ENCODE measurements around the gene MRPS16.

Gene MRPS16

DNA sequence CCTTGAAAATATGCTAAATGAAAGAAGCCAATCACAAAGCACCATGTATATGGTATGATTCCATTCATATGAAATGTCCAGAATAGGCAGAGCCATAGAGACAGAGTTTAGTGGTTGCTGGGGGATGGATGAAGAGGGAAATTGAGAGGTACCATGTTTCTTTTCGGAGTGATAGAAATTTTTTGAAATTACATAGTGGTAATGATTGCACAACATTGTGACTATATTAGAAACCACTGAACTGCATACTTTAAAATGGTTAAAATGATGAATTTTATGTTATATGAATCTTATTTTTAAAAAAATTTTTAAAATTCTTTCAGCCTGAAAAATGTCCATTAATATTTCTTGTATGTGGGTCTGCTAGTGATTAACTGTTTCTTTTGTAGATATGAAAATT, 31.5 kb downstream of the MRPS16 start:
- H3F3A ChIP-seq (ENCODE audit: insufficient read depth), result no peaks in the 10 kb centered on the region

DNA sequence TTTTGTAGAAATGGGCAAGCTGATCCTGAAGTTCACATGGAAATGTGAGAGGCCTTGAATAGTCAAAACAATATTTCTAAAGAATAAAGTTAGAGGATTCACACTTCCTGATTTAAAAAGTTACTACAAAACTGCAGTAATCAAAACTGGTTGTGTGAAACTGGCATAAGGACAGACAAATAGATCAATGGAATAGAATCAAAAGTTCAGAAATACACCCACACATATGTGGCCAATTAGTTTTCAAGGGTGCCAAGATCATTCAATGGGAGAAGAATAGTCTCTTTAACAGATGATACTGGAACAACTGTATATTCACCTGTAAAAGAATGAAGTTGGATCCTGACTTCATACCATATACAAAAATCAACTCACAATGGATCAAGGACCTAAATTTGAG, 33.1 kb downstream of the MRPS16 start:
- Histone ChIP-seq H3K9me2 (replicated peaks; ENCODE audit: insufficient read depth, low read length) (no peaks in the 10 kb centered on the region), H3F3A (ENCODE audit: insufficient read depth) (no peaks in the 10 kb centered on the region), H3K79me2 (ENCODE audit: insufficient read depth, low read length) (no peaks in the 10 kb centered on the region), H3K4me2 (ENCODE audit: low read depth, low read length, poor library complexity, severe bottlenecking) (no peak overlapping the region), H3K9ac (ENCODE audit: low read length) (no peak overlapping the region), H2AFZ (ENCODE audit: low read depth, low read length, severe bottlenecking) (no peak overlapping the region), H3K36me3 (ENCODE audit: low read length) (peaks cover 5% of the 10 kb centered on the region; the same call in 1 of the 2 replicates), H3K27ac (ENCODE audit: low read depth, low read length) (no peak overlapping the region), H3K4me3 (ENCODE audit: insufficient read depth, low read length, poor library complexity, severe bottlenecking) (no peak overlapping the region), H4K20me1 (ENCODE audit: low read depth, low read length) (no peaks in the 10 kb centered on the region), H3K27me3 (ENCODE audit: low read length) (no peaks in the 10 kb centered on the region), H3K9me3 (ENCODE audit: insufficient read depth, low read length) (no peaks in the 10 kb centered on the region)
- TF ChIP-seq, protein P1, sequence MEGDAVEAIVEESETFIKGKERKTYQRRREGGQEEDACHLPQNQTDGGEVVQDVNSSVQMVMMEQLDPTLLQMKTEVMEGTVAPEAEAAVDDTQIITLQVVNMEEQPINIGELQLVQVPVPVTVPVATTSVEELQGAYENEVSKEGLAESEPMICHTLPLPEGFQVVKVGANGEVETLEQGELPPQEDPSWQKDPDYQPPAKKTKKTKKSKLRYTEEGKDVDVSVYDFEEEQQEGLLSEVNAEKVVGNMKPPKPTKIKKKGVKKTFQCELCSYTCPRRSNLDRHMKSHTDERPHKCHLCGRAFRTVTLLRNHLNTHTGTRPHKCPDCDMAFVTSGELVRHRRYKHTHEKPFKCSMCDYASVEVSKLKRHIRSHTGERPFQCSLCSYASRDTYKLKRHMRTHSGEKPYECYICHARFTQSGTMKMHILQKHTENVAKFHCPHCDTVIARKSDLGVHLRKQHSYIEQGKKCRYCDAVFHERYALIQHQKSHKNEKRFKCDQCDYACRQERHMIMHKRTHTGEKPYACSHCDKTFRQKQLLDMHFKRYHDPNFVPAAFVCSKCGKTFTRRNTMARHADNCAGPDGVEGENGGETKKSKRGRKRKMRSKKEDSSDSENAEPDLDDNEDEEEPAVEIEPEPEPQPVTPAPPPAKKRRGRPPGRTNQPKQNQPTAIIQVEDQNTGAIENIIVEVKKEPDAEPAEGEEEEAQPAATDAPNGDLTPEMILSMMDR (IDR thresholded peaks at IDR 0.05; ENCODE audit: insufficient read depth, low read length, poor library complexity, severe bottlenecking), result no peak

More for the DNA sequence above, 31.5 kb downstream of the MRPS16 start:
- Histone ChIP-seq H3K27me3 (ENCODE audit: low read length) (no peaks in the 10 kb centered on the region), H3K27ac (ENCODE audit: low read depth, low read length) (no peak overlapping the region), H3K9me2 (replicated peaks; ENCODE audit: insufficient read depth, low read length) (no peaks in the 10 kb centered on the region), H3K9me3 (ENCODE audit: insufficient read depth, low read length) (no peaks in the 10 kb centered on the region), H2AFZ (ENCODE audit: low read depth, low read length, severe bottlenecking) (no peak overlapping the region), H3K79me2 (ENCODE audit: insufficient read depth, low read length) (no peaks in the 10 kb centered on the region), H3K4me2 (ENCODE audit: low read depth, low read length, poor library complexity, severe bottlenecking) (no peak overlapping the region), H3K36me3 (ENCODE audit: low read length) (peaks cover 5% of the 10 kb centered on the region; the same call in 1 of the 2 replicates), H4K20me1 (ENCODE audit: low read depth, low read length) (no peaks in the 10 kb centered on the region), H3K9ac (ENCODE audit: low read length) (no peak overlapping the region), H3K4me3 (ENCODE audit: insufficient read depth, low read length, poor library complexity, severe bottlenecking) (no peak overlapping the region)
- TF ChIP-seq, protein P1 (IDR thresholded peaks at IDR 0.05; ENCODE audit: insufficient read depth, low read length, poor library complexity, severe bottlenecking), result no peak
- no peak for TF ChIP-seq EZH2phosphoT487 (conservative IDR thresholded peaks at IDR 0.05; ENCODE audit: low read length)

DNA sequence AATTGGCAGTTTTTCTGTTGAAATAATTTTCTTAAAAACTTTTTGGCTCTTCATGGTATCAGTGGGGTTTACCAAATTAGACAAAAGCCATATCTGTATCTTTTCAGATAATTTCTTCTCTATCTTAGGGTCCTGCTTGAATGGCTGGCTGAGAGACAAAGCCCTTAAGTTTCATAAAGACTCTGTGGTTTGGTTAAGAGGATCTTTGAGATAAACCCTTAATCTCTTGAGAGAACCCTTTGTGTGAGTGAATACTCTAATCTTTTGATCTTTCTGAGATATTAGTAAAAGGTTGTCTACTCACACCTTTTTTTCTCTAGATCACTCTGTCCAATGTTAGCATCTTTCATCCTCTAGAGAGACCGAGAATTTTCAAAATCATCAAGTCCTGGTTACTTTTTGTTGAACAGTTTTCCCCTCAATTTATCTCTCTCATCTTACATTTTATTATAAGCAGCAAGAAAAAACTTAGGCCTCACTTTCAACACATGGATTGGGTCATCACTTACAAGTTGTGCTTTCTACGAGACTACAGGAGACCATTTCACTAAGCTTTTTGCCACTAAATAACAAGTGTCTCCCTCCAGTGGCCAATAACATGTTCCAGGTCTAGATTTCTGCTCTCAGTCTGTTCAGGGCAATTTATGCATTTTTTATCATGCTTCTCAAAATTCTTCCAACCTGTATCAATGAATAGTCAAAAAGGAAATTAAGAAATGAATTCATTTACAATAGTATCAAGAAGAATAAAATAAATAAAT, 33.8 kb downstream of the MRPS16 start:
- H3K4me2 ChIP-seq (ENCODE audit: low read depth, low read length, poor library complexity, severe bottlenecking), result no peak overlapping the region
- peak overlapping the region; percentile 65 for H2AFZ ChIP-seq (ENCODE audit: low read depth, low read length, severe bottlenecking)
- H3F3A ChIP-seq (ENCODE audit: insufficient read depth), result no peaks in the 10 kb centered on the region
- peaks cover 5% of the 10 kb centered on the region; the same call in 1 of the 2 replicates for H3K36me3 ChIP-seq (ENCODE audit: low read length)
- H3K79me2 ChIP-seq (ENCODE audit: insufficient read depth, low read length), result no peaks in the 10 kb centered on the region
- H3K4me3 ChIP-seq (ENCODE audit: insufficient read depth, low read length, poor library complexity, severe bottlenecking), result no peak overlapping the region
- no peak for TF ChIP-seq EZH2phosphoT487 (conservative IDR thresholded peaks at IDR 0.05; ENCODE audit: low read length)
- TF ChIP-seq, protein P1 (IDR thresholded peaks at IDR 0.05; ENCODE audit: insufficient read depth, low read length, poor library complexity, severe bottlenecking), result peak; percentile 53
- no peak overlapping the region for H3K9ac ChIP-seq (ENCODE audit: low read length)
- H4K20me1 ChIP-seq (ENCODE audit: low read depth, low read length), result no peaks in the 10 kb centered on the region
- no peaks in the 10 kb centered on the region for H3K9me2 ChIP-seq (replicated peaks; ENCODE audit: insufficient read depth, low read length)
- H3K9me3 ChIP-seq (ENCODE audit: insufficient read depth, low read length), result no peaks in the 10 kb centered on the region
- no peak overlapping the region for H3K27ac ChIP-seq (ENCODE audit: low read depth, low read length)
- H3K27me3 ChIP-seq (ENCODE audit: low read length), result no peaks in the 10 kb centered on the region
